HG03442 (cell line): ENCODE data around the gene EVI2B.
"Not testable (repeated sequence)": the region's sequence is repeated elsewhere in the genome, so short reads cannot be mapped to it uniquely, and the experiment has no call there.

Source experiments
- ATAC-seq: cut with Tn5 transposase; IDR thresholded peaks from one replicate; pipeline ENCODE4 v1.9.1; 2021; ENCODE audit warnings: mild to moderate bottlenecking, moderate library complexity; ENCODE audit not compliant: unreplicated experiment

The EVI2B gene

GRCh38 chr17:31313982-31314781, at the start of gene EVI2B:
EVI2B (minus strand) TSS chr17:31314054; CDS start chr17:31305609, 8,445 bp downstream.
- ATAC-seq, result no peak

- ATAC-seq, result no peak
Observed at GRCh38 chr17:31357839-31358394, 44.1 kb upstream of the EVI2B start.

DNA sequence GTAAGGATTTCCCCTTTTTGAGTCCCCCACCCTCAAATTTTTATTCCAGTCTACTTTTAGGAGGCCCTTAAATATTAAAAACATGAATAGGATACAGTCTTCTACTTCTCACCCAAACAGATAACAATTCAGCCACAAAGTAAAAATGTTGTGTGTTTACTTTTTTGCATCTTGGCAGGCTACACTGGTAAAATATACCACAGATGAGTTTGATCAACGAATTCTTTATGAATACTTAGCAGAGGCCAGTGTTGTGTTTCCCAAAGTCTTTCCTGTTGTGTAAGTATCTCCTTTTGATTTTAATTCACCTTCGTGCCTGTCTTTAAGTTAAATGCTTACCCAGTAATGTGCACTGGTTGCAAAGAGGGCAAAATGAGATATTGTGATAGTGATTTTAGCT, 43.2 kb upstream of the EVI2B start:
- ATAC-seq, result no peak

DNA sequence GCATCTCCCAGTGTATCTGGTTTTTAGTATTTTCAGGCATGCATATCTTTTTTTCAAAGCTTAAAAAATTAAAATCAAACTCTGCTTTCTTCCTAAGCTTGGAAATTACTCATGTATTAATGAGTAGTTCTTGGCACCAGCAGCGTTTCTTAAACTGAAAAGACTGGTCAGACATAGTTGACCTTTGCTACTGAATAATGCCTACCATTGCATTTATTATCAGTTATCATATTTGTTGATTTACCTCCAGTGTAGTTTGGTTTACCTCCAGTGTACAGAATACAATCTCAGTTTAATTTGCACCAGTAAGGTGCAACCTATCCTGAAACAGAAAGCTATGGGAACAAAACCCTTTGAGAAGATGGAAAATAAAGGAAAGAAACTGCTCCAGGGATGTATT, 42.1 kb upstream of the EVI2B start:
- no peak for ATAC-seq

DNA sequence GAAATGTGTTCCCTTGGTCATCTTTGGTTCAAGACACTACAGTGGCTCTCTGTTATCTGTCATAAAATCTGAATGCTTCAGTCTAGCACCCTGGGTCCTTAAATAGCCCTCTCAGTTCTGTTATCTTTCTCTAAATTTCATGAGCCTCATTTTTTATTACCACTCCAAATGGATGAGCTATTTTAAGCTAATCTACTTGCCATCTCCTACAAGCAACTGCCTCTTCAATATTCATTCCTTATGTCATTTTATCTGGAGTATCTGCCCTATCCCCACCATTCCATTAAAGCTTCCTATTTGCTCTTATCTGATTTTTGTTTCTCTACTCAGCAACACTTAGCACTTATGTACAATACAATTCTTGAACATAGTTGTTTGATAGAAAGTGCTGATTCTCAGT, 35.6 kb upstream of the EVI2B start:
- ATAC-seq, result no peak

- not testable (repeated sequence) for ATAC-seq
Observed at GRCh38 chr17:31345191-31345747, 31.4 kb upstream of the EVI2B start.

DNA sequence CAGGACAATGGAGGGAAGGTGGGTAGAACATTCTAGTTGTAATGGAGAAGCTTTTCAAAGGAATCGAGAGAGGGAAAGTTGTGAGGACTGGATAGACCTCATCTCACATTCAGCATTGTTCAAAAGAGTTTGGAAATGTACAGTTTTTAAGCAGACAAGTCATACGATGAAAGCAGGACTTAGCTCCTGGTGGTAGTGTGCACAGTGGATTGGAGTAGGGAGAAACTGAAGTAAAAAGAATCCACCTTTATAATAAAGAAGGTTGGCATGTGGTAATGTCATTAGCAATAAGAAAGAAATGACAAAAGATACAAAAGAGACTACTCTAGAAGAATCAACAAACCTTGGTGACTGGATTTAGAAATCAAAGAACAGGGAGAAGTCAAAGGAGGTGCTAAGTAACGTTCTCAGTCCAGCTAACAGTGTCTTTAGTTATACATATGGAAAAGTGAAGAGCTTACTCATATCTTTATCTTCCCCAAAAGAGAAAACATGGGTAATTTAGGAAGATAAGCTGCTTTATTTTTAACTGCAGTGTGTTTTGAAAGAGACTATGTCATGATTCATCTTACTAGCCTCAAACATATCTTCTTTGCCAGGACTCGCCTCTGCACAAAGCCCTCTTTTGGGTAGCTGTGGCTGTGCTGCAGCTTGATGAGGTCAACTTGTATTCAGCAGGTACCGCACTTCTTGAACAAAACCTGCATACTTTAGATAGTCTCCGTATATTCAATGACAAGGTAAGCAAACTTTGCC, 26.2 kb upstream of the EVI2B start:
- ATAC-seq, result no peak

GRCh38 chr17:31329221-31329620, 15.4 kb upstream of the EVI2B start:
- ATAC-seq, result no peak

- ATAC-seq, result no peak
Observed at GRCh38 chr17:31328160-31328535, 14.3 kb upstream of the EVI2B start.

- ATAC-seq, result no peak
Observed at GRCh38 chr17:31327534-31328159, 13.8 kb upstream of the EVI2B start.

DNA sequence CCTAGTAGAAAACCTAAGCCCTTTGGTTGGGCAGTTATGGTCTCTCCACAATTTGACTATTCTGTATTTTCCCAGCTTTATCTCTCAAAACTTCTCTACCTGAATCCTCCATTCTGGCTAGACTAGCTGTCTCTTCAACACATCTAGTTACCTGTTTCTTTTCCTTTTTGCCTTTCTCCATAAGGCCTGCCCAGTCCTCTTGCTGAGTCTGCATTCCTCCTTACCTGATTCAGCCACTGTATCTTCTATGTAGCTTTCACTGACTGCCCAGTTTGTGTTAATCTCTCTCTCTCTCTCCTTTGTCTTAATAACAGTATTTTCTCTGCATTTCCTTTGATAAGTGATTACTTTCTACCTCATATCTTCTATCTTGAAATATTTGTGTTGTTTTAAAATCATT, 9.7 kb upstream of the EVI2B start:
- ATAC-seq, result no peak

- no peak for ATAC-seq
Observed at GRCh38 chr17:31321966-31322365, 8.1 kb upstream of the EVI2B start.

DNA sequence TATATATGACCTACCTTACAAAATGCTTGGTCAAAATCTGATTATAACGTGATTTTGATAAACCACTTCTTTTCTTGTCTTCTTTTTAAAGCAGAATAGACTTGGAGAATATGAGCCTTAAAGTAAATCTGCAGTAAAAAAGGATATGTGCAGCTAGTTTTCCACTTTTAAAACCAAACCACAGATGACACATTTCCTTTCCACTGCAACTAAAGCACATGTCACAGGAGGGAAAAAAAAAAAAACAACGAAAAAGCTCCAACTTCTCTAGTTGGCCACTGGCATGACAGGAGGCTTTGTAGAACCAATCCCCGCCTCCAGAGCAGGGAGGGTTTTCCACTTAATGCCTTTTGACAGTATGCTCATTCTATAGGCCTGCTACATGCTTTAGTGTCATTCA, 7.6 kb upstream of the EVI2B start, which contains the start of gene EVI2A:
TSS of gene EVI2A (minus strand) at position 142 of the 400 bp plus-strand sequence. CDS start 2,609 bp downstream, outside the sequence.
- peak; percentile 45 for ATAC-seq

DNA sequence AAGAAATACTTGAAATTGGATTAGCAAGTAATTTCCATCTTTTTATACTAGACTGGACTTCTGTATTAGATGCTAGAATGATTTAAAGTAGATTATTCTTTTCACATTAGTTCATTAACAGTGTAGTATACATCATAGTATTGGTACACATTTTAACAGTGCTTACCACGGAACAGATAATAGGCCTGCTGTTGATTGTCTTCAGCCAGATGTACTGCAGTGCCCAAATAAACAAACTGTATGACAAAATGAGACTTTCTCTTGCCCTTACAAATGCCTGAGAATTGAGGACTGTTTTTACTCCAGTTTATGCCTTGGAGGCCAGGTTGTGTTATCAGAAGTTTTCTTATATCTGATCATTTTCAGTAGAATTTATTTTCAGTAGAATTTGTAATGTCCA, 6.9 kb upstream of the EVI2B start:
- ATAC-seq, result no peak

GRCh38 chr17:31320241-31320640, 6.4 kb upstream of the EVI2B start:
- ATAC-seq, result no peak

- no peak for ATAC-seq
Observed at GRCh38 chr17:31318851-31319661, 5.2 kb upstream of the EVI2B start.

DNA sequence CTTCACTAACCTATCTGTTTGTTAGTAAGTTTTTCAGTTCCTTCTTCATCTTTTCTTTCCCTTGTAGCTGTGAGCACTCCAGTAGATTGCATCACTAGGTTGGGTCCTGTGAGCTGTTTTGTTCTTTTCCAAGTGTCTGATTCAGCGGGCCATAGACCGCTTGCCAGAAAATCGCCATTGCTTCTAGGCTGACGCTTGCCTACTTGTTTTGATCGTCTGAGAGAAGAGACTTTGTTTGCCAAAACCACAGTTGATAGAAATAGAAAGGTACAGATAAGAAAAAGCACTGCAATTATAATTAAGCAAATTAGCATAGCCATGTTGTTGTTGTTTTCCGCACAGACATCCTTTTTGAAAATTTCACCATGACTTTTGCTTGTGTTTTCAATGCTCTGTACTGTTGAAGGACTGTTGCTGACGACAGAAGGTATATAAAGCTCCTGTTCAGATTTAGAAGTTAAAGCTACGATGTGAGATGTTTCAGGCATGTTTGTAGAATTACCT, 4.5 kb upstream of the EVI2B start:
- ATAC-seq, result no peak

DNA sequence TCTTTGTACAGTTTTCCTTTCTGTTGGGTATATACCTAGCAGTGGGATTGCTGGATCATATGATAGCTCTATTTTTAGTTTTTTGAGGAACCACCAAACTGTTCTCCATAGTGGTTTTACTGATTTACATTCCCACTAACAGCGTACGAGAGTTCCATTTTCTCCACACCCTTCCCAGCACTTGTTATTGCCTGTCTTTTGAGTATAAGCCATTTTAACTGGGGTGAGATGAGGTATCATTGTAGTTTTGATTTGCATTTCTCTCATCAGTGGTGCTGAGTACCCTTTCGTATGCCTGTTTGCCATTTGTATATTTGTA, 887 bp upstream of the EVI2B start:
- ATAC-seq, result no peak

- ATAC-seq, result not testable (repeated sequence)
Observed at GRCh38 chr17:31312223-31312622, 1.6 kb downstream of the EVI2B start.

DNA sequence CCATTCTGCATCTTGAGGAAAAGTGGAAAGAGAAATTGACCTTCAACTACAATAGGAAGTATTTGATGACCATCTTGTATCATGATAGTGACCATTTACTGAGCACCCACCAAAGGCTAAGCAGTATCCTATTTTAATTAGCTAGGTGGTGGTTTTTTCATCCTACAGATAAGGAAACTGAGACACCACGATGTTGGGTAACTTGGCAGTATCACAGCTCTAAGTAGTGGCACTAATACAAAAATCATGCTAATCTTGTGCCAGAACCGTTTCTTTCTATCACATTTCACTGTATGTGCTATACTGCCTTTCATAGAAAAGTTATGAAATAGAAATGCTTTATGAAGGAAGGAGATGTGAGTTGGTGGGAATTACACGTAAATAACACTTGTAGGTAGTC, 2.3 kb downstream of the EVI2B start:
- ATAC-seq, result no peak
